ENCODE data around the gene PRDM12.

Gene PRDM12

DNA sequence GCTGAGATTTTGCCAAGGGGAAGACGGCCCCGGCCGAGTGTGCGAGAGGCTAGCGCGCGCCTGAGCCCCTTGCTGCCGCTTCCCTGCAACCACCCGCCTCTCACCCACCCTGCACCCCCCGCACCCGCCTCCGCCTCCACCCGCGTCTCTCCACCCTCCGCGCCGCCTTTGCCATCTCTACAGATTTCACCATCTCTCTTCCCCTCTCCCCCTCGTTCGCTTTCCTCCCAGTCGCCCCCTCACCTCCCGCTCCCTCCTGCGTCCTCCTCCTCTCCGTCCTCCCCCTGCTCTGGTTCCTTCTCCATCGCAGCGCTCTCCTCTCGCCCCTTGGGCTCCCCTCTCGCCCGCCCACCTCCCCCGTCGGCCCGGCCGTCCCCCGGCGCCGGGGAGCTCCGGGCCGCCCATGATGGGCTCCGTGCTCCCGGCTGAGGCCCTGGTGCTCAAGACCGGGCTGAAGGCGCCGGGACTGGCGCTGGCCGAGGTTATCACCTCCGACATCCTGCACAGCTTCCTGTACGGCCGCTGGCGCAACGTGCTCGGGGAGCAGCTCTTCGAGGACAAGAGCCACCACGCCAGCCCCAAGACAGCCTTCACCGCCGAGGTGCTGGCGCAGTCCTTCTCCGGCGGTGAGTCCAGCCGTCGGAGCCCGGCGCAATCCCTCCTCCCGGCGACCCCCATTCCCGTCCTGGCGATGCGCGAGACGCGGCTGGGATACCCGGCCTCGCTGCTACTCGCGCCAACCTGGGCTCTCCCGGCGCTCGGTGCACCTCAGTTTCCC lies at the start of gene PRDM12:
PRDM12 (plus strand) TSS at position 344 of the 778 bp plus-strand sequence; CDS start at position 404, 60 bp downstream.
- DNase-seq: no peak

DNA sequence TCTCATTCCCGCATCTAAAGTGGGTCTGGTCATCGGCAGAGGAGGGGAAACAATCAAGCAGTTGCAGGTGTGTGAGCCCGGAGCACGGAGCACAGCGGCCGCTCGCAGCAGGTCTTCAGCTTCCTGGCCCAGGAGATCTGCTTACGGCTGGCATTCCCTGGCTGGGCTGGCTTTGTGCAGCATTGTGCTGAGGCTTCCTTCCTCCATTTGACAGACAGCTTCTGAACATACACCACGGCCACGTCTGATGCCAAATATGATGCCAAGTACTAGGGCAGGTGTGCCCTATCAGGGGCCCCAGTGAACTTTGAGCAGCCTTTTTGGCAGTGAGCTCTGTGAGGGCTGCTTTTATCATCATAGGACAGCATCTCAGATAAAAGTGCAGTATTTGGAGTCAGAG lies 47.9 kb upstream of the PRDM12 start:
- DNase-seq: no peak

DNA sequence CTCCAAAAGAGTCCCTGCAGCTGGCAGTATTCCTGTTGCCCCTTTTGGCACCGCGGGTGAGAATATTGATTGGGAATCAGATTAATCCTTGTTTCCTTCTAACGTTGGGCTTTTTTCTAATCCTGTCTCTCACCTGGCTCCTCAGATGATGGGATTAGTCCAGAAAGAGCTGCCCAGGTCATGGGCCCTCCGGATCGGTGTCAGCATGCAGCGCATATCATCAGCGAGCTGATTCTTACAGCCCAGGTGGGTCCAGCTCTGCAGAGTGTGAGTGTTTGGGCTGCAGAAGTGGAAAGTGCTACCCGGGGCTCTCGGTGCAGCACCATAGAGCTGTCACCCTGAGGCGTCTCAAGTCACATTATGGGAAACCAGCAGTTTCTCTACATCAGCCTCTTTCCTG lies 40.9 kb upstream of the PRDM12 start:
- no peak for DNase-seq

DNA sequence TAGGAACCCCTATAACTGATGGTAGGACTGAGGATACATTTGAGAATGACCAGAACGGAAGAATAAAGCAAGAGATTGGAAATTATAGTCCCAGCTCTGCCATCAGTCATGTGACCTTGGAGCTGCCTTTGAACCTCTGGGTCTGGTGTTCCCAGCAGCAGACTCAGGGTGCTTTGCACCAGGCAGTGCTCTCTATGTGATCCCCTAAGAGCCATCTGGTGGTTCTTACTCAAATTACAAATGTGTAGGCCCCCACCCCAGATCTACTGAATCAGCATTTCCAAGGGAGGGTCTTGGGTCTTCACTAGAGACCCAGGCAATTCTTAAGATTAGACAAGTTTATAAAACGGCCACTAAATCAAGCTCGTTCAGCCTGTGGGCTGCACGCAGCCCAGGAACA lies 40.2 kb upstream of the PRDM12 start:
- no peak for DNase-seq

DNA sequence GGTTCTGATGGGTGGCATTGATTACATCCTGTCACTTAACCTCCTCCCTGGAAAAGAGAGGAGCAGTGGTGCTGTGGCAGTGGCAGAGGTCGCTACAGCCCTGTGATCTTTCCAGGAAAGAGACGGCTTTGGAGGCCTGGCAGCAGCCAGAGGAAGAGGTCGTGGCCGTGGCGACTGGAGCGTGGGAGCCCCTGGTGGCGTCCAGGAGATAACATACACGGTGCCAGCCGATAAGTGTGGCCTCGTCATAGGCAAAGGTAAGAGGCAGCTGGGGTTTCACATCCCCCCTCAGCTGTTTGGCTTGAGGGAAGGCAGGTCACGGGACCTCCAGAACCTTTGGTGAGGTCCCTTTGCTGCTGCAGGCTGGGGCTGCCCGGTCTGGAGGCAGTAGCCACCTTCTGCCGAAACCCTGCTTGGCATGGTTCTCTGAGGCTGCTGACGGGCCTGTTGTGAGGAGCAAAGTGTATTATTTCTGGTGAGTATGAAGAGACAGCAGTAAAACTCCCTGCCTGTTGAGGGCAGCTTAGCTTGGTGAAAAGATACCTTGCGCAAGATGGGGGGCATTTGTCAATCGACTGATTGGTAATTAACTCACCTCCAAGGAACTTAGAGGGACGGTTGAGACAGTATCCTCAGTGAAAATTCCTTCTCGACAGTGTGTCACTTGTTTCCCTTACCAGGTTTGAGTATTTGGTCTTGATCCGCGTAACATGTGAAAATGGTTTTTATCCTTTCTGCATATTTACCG lies 38.0 kb upstream of the PRDM12 start:
- DNase-seq: no peak

DNA sequence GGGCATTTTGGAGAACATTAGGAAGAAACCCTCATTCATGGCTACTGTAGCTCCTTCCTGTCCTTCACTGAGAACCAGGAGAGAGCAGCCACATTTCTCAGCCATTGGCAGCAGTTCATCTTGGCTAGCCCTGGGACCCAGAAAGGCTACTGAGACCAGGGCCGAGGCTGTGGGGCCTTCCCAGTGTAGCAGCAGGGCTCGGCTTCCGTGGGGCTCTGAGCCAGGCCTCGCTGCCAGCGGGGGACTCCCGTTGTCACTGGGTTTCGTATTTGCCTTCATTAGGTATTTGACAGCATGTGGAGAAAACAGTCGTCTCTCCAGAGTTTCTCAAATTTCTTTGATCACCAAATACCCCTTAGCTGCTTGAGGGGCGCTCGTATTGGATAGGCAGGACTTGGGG lies 37.3 kb upstream of the PRDM12 start:
- no peak for DNase-seq

DNA sequence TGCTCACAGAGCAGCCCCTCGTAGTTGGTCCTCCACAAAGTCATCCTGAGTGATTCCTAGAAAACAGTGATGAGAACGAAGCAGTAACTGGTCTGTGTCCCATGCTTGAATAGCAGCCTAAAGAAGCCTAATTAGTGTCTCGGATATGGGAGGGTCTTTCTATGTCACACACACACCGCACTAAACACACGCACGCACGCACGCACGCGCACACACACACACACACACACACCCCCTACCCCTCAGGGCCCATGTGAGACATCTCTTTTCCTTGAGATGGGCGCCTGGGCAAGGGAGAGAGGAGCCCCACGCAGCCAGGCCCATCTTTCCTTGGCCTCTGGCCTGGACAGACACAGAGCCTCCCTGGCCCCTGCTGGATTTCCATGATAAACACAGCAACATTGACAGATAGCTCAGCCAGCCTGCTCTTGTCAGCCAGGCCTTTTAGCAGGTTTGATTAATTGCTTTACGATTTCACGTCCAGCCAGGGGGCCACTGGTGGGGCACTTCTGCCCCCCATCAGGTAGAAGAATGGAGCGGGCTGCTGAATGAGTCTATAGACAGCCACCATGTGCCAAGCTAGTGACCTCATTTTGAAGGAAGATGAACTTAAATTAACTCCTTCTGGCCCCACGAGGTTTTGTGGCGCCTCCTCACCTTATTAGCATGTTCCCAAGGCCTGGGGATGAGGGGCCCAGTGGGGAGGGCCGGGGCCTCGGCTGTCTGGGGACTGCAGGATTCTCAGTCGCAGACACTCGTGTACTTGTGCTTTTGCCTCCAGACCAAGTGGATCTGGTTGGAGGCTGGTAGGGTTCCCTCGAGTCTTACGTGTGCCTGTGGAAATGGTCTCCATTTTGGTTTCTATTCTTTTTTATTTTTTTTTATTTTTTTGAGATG lies 36.2 kb upstream of the PRDM12 start:
- no peak for DNase-seq

DNA sequence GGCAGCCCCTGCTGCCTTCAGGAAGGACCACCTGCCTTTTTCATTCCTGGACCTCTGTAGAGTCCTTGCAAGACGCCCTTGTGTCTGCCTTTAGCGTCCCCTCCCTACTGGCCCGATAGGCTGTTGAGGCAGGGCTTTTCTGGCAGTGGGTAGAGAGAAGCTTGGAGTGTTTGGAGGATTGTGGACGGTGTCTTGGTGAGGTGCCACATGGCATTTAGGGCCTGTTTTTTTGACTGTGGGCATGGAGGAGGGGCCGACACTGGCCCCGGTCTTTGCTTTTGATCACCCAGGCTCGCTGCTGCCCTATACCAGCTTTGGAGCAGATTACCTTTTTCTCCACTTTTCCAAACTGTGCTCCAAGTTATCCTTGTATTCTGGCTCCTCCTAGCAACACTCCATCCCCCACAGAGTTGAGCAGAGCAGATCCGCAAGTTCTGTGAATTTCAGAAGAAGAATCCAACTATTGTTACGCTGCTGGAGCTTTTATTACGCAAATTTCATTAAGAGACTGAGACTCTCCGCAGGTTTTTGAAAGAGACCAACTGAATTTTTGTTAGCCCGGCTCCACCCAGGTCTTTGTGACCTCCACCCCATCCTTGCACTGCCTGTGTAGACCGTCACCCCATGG lies 34.8 kb upstream of the PRDM12 start:
- no peak for DNase-seq

DNA sequence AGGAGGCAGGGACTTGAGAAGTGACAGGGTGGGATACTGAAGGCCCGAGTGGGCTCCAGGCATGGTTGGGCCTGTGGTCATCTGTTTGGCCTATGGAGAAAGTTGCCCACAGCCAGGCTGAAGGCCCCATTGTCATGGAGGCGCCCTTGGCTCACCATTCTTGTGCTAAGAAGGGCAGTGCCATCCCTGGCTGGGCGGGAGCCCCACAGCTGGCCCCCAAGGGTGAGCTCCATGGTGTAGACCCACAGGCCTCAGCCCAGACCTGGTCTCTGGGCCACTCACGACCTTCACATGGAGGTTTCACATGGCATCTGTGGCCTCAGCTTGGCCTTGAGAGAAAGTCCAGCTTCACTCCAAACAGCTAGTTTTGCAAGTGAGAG lies 34.3 kb upstream of the PRDM12 start:
- DNase-seq: no peak

DNA sequence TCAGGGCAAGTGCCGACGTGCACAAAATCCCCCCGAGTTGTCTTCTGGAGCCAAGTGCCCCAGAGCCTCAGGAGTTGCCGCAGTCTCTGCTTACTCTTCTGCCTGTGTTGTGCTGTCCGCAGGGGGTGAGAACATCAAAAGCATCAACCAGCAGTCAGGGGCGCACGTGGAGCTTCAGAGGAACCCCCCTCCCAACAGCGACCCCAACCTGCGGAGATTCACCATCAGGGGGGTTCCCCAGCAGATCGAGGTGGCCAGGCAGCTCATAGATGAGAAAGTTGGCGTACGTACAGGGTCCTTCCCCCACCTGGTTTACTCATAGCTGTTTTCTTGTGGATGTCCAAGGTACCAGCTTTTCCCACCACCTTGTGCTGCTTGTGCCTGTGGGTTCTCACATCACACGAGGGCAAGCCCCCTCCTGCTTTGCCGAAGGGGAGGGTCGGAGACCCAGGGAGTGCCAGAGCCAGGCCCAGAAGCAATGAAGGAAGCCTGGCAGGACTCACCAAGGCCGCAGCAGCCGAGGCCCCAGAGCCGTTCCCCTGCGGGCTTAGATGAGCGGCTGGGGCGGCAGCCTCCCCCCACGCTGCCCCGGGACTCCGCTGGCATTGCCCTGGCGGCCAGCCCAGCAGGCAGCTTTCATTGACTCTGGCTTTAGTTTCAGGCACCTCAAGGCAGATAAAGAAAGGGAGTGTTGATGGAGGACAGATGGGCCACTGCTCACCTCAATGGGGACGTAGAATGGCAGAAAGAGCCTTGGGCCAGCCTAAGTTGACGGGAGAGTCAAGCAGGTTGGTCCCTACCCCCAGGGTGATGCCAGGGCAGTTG lies 33.7 kb upstream of the PRDM12 start:
- DNase-seq: no peak

DNA sequence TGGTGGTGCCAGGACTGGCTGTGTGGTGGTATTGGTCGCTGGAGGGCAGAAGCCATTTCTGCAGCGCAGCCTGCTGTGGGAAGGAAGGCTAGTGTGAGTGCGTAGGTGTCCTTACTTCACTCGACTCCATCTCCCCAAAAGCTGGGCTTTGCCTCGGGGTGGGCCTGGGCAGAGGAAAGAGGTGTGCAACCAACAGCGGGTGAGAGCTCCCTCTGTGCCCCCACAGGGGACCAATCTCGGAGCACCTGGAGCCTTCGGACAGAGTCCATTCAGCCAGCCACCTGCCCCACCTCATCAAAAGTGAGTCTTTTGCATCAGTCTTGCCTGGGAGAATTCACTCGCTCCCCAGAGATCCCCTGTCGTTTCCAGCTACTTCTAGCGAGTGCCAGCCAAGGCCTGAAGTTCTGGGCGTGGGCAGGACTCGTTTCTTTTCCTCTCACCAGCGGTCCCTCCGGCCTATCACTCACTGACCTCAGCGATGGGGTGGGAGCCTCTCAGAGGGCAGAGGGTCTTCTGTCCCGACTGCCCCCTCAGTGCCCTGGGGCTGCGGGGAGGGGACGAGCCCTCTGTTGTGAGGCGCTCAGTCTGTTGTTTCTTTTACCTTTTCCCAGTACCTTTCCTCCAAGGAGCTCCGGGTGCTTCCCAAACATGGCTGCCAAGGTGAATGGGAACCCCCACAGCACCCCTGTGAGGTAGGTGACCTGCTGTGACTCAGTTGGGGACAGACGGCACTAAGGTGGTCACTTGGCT lies 32.9 kb upstream of the PRDM12 start:
- no peak for DNase-seq

DNA sequence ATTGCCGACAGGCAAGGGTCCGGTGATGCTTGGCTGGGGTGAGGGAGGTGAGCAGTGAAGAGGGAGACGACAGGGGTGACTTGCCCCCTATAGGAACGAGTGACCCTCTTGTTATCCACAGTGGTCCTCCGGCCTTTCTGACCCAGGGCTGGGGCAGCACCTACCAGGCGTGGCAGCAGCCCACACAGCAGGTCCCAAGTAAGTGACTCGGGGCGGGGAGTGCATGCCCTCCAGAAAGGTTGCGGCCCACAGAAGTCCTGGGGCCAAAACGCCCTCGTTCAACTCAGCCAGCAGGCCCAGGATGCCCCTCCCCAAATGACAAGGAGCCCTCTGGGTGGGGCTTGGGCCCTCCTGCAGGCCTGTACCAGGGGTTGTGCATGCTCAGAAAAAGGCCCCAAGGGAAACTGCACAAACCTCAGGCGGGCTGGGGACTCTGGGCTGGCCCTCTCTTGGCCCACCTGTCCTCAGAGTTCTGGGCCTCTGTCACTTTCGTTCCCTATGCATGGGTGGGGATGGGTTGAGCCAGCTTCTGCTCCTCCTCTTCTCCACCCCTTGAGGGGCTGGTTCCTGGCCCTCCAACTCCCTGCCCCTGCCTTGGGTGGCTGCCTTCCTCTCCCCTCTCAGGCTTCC lies 32.2 kb upstream of the PRDM12 start:
- no peak for DNase-seq

DNA sequence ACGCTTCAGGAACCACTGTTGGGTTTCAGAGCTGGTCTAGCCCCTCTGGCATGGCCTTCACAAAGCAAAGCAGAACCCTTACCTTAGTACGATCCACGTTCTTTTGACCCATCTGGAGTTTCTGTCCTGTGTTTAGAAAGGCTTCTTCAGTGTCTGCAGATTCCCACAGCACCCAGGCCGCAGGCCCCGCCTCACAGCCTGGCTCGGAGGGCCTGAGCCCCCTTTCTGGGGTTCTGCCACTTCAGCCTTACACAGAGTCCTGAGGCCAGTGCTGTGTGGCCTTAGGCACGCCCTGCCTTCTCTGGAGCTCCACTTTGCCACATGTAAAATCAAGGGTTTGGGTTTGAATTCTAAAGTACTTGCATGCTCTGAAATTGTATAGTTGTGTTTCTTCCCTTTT lies 31.6 kb upstream of the PRDM12 start:
- no peak for DNase-seq

DNA sequence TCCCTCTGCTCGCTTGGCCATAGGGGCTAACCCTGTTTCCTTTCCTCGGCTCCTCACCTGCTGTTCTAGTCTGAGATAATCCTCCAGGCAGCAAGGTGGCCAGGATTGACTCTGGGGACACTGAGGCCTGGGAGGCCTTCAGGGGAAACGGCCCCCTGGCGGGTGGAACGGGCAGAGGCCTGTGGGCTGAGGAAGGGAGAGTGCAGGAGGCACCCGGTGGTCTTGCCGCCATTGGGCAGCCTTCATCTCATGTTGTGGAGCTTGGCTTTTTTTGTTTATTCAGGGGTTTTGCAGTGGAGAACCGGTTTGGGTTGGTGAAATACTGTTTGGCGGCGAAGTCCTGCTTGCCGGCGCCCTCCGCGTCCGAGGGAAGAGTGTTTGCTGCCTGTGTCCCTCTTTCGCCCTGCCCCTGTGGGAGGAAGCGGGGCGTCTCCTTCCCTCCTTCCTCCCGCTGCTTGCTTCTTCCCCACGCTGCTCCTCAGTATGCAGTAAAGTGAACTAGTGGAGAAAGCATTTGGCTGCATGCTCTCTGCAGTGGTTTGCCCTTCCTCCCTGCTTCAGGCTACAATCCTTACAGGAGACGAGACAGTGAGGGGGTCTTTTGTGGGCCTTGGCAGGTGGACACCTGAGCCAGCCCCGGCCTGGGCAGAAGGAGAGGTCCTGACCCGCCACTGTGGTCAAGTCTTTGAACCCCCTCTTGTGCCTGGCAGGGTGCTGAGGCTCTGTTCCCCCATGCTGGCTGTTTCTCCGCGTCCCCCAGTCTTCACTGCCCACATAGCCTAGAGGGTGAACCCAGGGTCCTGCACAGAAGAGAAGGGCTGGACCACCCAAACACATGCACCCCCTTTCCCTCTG lies 30.8 kb upstream of the PRDM12 start:
- no peak for DNase-seq

DNA sequence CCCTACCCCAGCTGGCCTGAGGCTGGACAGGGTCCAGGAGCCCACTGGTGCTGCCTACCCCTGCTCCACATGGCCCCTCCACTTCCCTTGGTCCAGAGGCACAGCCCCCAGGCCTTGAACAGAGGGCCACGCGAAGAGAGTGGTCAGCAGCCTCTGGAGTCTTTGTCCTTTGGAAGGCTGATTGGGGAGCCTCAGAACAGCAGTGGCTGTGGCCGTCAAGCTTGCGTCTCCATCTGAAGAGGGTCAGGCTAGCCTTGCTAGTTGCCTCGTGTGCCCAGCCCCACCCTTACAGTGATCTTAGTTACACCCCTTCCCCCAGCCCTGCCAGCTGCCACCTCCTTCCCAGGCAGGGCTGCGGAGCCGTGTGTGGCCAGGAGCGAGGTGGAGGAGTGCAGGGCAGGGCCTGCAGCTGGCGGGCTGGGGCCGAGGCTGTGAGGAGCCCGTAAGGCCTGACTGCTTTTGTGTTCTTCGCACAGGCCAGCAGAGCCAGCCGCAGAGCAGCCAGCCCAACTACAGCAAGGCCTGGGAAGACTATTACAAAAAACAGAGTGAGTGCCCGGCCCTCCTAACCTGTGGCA lies 30.1 kb upstream of the PRDM12 start:
- DNase-seq: no peak

DNA sequence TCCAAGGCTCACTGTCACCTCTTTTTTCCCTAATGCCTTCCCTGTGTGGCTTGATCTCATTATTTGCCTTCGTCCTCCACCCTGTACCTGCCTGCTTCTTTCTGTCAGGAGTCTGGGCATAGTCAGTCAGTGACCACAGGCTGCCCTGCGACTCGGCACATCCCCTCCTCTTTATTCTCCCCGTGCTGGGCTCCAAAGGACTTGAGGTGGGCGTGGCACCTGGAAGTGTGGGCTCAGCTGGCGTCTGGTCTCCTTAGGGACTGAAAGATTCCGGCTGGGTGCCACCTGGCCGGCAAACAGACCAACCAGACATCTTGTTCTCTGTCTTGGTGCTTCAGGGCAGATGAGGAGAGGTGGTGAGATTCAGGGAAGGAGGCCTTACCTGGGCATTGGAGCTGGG lies 29.6 kb upstream of the PRDM12 start:
- DNase-seq: no peak

DNA sequence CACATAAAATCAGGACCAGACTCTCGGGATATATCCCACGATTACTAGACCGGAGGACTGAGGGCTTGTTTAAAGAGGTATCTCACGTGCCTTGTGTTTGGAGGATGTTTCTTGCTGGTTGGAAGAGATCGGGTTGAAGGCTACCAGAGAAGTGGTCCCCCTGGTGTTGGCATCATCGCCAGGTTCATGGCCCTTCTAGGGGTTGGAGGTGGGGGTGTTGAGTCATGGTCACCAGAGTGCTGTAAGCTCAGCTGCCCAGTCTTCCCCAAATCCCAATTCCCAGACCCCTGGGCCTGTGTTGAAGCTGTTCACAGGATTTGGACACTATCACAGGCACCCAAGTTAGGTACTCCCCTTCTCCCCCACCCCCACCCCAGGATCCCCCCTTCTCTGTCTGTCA lies 29.1 kb upstream of the PRDM12 start:
- DNase-seq: no peak

DNA sequence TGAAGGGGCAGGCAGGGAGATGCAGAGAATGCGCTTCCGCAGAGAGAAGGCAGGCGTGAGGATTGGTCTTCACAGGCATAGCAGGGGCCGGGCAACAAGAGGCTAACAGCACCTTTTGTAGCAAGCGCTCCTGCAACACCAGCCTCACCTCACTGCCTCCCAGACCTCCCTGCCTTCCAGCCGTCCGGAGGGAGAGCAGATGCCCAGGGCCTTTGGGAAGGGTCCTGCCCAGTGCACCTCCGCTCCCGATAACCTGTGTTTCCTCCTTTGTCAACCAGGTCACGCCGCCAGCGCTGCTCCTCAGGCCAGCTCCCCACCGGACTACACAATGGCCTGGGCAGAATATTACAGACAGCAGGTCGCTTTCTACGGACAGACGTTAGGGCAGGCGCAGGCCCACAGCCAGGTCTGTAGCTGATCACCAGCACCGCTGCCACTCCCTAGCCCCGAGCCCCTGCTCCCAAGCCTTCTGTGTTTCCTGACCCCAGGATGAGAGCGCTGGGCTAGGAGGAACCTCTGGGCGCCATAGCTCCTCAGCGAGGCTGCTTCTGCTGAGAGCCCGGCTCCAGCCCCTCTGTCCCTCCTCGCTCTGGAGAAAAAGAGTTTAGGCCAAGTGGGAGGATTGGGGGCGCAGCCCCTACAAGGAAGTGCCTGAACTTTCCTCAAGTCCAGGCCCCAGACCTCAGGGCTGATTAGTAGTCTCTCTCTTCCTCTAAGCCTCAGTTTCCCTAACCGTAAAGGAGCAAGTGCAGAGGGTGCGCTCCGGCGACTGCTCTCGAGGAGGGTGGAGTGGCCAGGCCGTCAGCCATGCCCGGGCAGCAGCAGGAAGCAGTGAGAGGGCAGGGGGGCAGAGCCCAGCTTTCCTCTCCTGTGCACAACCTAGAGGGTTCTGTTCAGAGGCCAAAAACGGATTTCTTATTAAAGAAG lies 28.4 kb upstream of the PRDM12 start:
- DNase-seq: no peak
